HG03139 (cell line): ENCODE results near the gene MTUS2.
"Not testable (repeated sequence)": the region's sequence is repeated elsewhere in the genome, so short reads cannot be mapped to it uniquely, and the experiment has no call there.

ENCODE experiments used
- ATAC-seq: cut with Tn5 transposase; IDR thresholded peaks from one replicate; pipeline ENCODE4 v1.9.1; 2021; ENCODE audit not compliant: unreplicated experiment

MTUS2 gene

GRCh38 chr13:28955264-28955966 is 135.3 kb downstream of the MTUS2 start:
- ATAC-seq = no peak

- ATAC-seq = no peak
Observed at GRCh38 chr13:28958018-28958417, 137.9 kb downstream of the MTUS2 start.

- ATAC-seq = no peak
Observed at GRCh38 chr13:28958441-28958840, 138.3 kb downstream of the MTUS2 start.

GRCh38 chr13:28964052-28964451 is 143.9 kb downstream of the MTUS2 start:
- no peak for ATAC-seq

GRCh38 chr13:28964803-28965202 is 144.7 kb downstream of the MTUS2 start:
- ATAC-seq = no peak

- no peak for ATAC-seq
Observed at GRCh38 chr13:28967029-28967915, 147.1 kb downstream of the MTUS2 start.

- no peak for ATAC-seq
Observed at GRCh38 chr13:28976195-28976594, 156.1 kb downstream of the MTUS2 start.

GRCh38 chr13:28976636-28977035 is 156.5 kb downstream of the MTUS2 start:
- no peak for ATAC-seq

GRCh38 chr13:28978574-28978973 is 158.4 kb downstream of the MTUS2 start:
- ATAC-seq = no peak

GRCh38 chr13:28981530-28981929 is 161.4 kb downstream of the MTUS2 start:
- no peak for ATAC-seq

GRCh38 chr13:28983641-28984040 is 163.5 kb downstream of the MTUS2 start:
- ATAC-seq = no peak

- ATAC-seq = no peak
Observed at GRCh38 chr13:28984326-28984725, 164.2 kb downstream of the MTUS2 start.

GRCh38 chr13:28984825-28985224 is 164.7 kb downstream of the MTUS2 start:
- ATAC-seq = no peak

GRCh38 chr13:28990378-28990777 is 170.2 kb downstream of the MTUS2 start:
- not testable (repeated sequence) for ATAC-seq

GRCh38 chr13:28991764-28992163 is 171.6 kb downstream of the MTUS2 start:
- ATAC-seq = no peak

GRCh38 chr13:29000826-29001225 is 180.7 kb downstream of the MTUS2 start:
- ATAC-seq = no peak

- no peak for ATAC-seq
Observed at GRCh38 chr13:29005035-29005762, 185.1 kb downstream of the MTUS2 start.

- ATAC-seq = no peak
Observed at GRCh38 chr13:29005763-29006120, 185.6 kb downstream of the MTUS2 start.

GRCh38 chr13:29006359-29006850 is 186.3 kb downstream of the MTUS2 start:
- no peak for ATAC-seq

GRCh38 chr13:29008296-29008695 is 188.2 kb downstream of the MTUS2 start:
- no peak for ATAC-seq

- no peak for ATAC-seq
Observed at GRCh38 chr13:29020314-29020713, 200.2 kb downstream of the MTUS2 start.
